NCI-H2196 treated with DMSO at 0.1 percent for 48 hours (cell line): ENCODE data around the gene KRTAP17-1.

ENCODE experiments used
- DNase-seq: peaks from one replicate; lab custom pipeline; 2025; ENCODE audit not compliant: unreplicated experiment; lab: John Stamatoyannopoulos, UW

The KRTAP17-1 gene

GRCh38 chr17:41333098-41333497 is 17.6 kb upstream of the KRTAP17-1 start:
- DNase-seq: no peak

GRCh38 chr17:41332239-41332638 is 16.7 kb upstream of the KRTAP17-1 start:
- no peak for DNase-seq

GRCh38 chr17:41331606-41332005 is 16.1 kb upstream of the KRTAP17-1 start:
- no peak for DNase-seq

GRCh38 chr17:41329279-41329948 is 13.9 kb upstream of the KRTAP17-1 start:
- DNase-seq: peak; percentile 0

GRCh38 chr17:41328207-41328606 is 12.7 kb upstream of the KRTAP17-1 start:
- no peak for DNase-seq

GRCh38 chr17:41327411-41328120 is 12.1 kb upstream of the KRTAP17-1 start:
- no peak for DNase-seq

- no peak for DNase-seq
Observed at GRCh38 chr17:41326173-41327145, 10.9 kb upstream of the KRTAP17-1 start.

GRCh38 chr17:41325611-41326010 is 10.1 kb upstream of the KRTAP17-1 start:
- DNase-seq: no peak

- no peak for DNase-seq
Observed at GRCh38 chr17:41325126-41325525, 9.6 kb upstream of the KRTAP17-1 start.

- no peak for DNase-seq
Observed at GRCh38 chr17:41324180-41325075, 8.9 kb upstream of the KRTAP17-1 start.

GRCh38 chr17:41322903-41323895 is 7.7 kb upstream of the KRTAP17-1 start:
- DNase-seq: no peak

GRCh38 chr17:41322094-41322902 is 6.8 kb upstream of the KRTAP17-1 start:
- peak; percentile 8 for DNase-seq

- DNase-seq: no peak
Observed at GRCh38 chr17:41318231-41318630, 2.7 kb upstream of the KRTAP17-1 start.

- DNase-seq: no peak
Observed at GRCh38 chr17:41315814-41316445, 420 bp upstream of the KRTAP17-1 start.

GRCh38 chr17:41311111-41311510 is 4.4 kb downstream of the KRTAP17-1 start:
- no peak for DNase-seq

GRCh38 chr17:41308918-41309359 is 6.6 kb downstream of the KRTAP17-1 start, which contains the start of gene KRTAP16-1:
Gene KRTAP16-1, minus strand, starts transcription at chr17:41309309. Its CDS starts 56 bp downstream, at chr17:41309253.
- no peak for DNase-seq

- peak; percentile 71 for DNase-seq
Observed at GRCh38 chr17:41308251-41308917, 7.1 kb downstream of the KRTAP17-1 start.
